Neural progenitor cell (in vitro differentiated cells): ENCODE data around the gene PACSIN2. TPM values are rescaled to one million over a fixed set of nuclear protein-coding genes. Genes with fewer than 3 reads are reported as not detected.

ENCODE experiments used
- DNase-seq: peaks from one replicate; pipeline ENCODE4 v3.0.0-alpha.2; 2016; ENCODE audit warnings: low spot score
- H2AFZ ChIP-seq: fragments of 200-600 bp; sonication (generic); replicated peaks from 2 replicates; pipeline ENCODE4 v1.6.1; 2016; ENCODE audit warnings: antibody characterized with exemption
- H3F3A ChIP-seq: fragments of 200-600 bp; sonication (generic); 2 replicates; pipeline ENCODE4 v1.6.1; 2016; ENCODE audit warnings: antibody characterized with exemption, low read depth
- H3K27ac ChIP-seq: fragments of 200-600 bp; sonication (generic); 2 replicates; pipeline ENCODE4 v1.5.1; 2016; ENCODE audit warnings: mild to moderate bottlenecking
- H3K27me3 ChIP-seq: fragments of 200-600 bp; sonication (generic); 2 replicates; pipeline ENCODE4 v1.6.1; 2016; ENCODE audit warnings: mild to moderate bottlenecking, moderate library complexity
- H3K36me3 ChIP-seq: fragments of 200-600 bp; sonication (generic); 2 replicates; pipeline ENCODE4 v1.5.1; 2016
- H3K4me1 ChIP-seq: fragments of 200-600 bp; sonication (generic); 2 replicates; pipeline ENCODE4 v1.6.1; 2016; ENCODE audit warnings: mixed run types
- H3K4me2 ChIP-seq: fragments of 200-600 bp; sonication (generic); 2 replicates; pipeline ENCODE4 v1.6.1; 2016
- H3K4me3 ChIP-seq: fragments of 200-600 bp; sonication (generic); 2 replicates; pipeline ENCODE4 v1.5.1; 2016
- H3K79me2 ChIP-seq: fragments of 200-600 bp; sonication (generic); 2 replicates; pipeline ENCODE4 v1.6.1; 2016; ENCODE audit warnings: low read depth
- H3K9ac ChIP-seq: fragments of 200-600 bp; sonication (generic); 2 replicates; pipeline ENCODE4 v1.6.1; 2016
- H3K9me3 ChIP-seq: fragments of 200-600 bp; sonication (generic); 2 replicates; pipeline ENCODE4 v1.5.1; 2016; ENCODE audit warnings: low read depth
- H4K20me1 ChIP-seq: fragments of 200-600 bp; sonication (generic); 2 replicates; pipeline ENCODE4 v1.6.1; 2016; ENCODE audit warnings: low read depth
- H3K27ac Mint-ChIP-seq: 3 replicates; pipeline ENCODE4 v1.8.0; 2021; ENCODE audit warnings: mixed read lengths
- H3K27me3 Mint-ChIP-seq: 2 replicates; pipeline ENCODE4 v1.8.0; 2022; ENCODE audit warnings: low read depth, mild to moderate bottlenecking, inconsistent platforms, moderate library complexity, mixed read lengths; ENCODE audit not compliant: insufficient read depth
- H3K36me3 Mint-ChIP-seq: 3 replicates; pipeline ENCODE4 v1.8.0; 2021; ENCODE audit warnings: mixed read lengths
- H3K4me1 Mint-ChIP-seq: 3 replicates; pipeline ENCODE4 v1.8.0; 2021; ENCODE audit warnings: mixed read lengths
- H3K4me3 Mint-ChIP-seq: 3 replicates; pipeline ENCODE4 v1.8.0; 2021; ENCODE audit warnings: mild to moderate bottlenecking, moderate library complexity, mixed read lengths
- H3K9me3 Mint-ChIP-seq: 3 replicates; pipeline ENCODE4 v1.8.0; 2020; ENCODE audit warnings: mixed read lengths
- EZH2 ChIP-seq: fragments of 200-600 bp; sonication (generic); IDR thresholded peaks from 2 replicates; pipeline ENCODE4 v1.6.1; 2017; ENCODE audit warnings: antibody characterized with exemption, mild to moderate bottlenecking, moderate library complexity
- EZH2phosphoT487 ChIP-seq: fragments of 200-600 bp; sonication (generic); IDR thresholded peaks from 2 replicates; pipeline ENCODE4 v1.6.1; 2017; ENCODE audit warnings: antibody characterized with exemption
- total RNA-seq: library from RNA; depleted of rRNA; stranded (reverse); fragments of >200 nt; gene quantifications from 2 replicates; pipeline ENCODE4 v1.2.3, GENCODE V29; 2015; ENCODE audit warnings: low replicate concordance
- TF ChIP-seq, protein P1 (sequence below): fragments of 200-600 bp; sonication (generic); IDR thresholded peaks from 2 replicates; pipeline ENCODE4 v1.5.1; 2017; ENCODE audit warnings: antibody characterized with exemption, mild to moderate bottlenecking

The PACSIN2 gene
- total RNA-seq, 1 donor from 2014 or later, result 38.1 TPM

DNA sequence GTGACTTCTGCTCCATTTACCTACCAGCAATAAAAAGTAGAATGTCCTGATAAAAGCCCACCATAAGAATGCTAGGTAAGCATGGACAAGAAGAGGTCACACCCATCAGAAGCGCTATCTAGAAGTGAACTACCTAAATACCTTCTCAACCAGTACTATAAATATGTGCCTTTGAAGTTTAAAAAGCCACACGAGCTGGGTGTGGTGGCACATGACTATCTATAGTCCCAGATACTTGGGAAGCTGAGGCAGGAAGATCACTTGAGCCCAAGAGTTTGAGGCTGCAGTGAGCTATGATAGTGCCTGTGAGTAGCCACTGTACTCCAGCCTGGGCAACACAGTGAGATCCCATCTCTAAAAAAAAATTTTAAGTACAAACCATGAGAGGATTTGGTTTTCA is 66.7 kb downstream of the PACSIN2 start:
- Histone ChIP-seq H3K9me3 (no peaks in the 10 kb centered on the region), H3K79me2 (peaks cover 78% of the 10 kb centered on the region), H3F3A (peaks cover 11% of the 10 kb centered on the region), H3K36me3 (no peaks in the 10 kb centered on the region), H3K27ac (no peak overlapping the region), H4K20me1 (peaks cover 81% of the 10 kb centered on the region), H3K4me3 (no peak overlapping the region), H2AFZ (no peak overlapping the region), H3K4me1 (peaks cover 35% of the 10 kb centered on the region), H3K4me2 (no peak overlapping the region), H3K27me3 (no peaks in the 10 kb centered on the region), H3K9ac (no peak overlapping the region)
- Mint-ChIP-seq H3K4me3 (no peak overlapping the region), H3K9me3 (no peaks in the 10 kb centered on the region), H3K36me3 (peaks cover 2% of the 10 kb centered on the region), H3K4me1 (peaks cover 66% of the 10 kb centered on the region), H3K27ac (peak overlapping the region; percentile 58), H3K27me3 (no peaks in the 10 kb centered on the region)
- TF ChIP-seq, protein P1, sequence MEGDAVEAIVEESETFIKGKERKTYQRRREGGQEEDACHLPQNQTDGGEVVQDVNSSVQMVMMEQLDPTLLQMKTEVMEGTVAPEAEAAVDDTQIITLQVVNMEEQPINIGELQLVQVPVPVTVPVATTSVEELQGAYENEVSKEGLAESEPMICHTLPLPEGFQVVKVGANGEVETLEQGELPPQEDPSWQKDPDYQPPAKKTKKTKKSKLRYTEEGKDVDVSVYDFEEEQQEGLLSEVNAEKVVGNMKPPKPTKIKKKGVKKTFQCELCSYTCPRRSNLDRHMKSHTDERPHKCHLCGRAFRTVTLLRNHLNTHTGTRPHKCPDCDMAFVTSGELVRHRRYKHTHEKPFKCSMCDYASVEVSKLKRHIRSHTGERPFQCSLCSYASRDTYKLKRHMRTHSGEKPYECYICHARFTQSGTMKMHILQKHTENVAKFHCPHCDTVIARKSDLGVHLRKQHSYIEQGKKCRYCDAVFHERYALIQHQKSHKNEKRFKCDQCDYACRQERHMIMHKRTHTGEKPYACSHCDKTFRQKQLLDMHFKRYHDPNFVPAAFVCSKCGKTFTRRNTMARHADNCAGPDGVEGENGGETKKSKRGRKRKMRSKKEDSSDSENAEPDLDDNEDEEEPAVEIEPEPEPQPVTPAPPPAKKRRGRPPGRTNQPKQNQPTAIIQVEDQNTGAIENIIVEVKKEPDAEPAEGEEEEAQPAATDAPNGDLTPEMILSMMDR, result no peak
- TF ChIP-seq EZH2phosphoT487 (no peak), EZH2 (no peak)
- no peak for DNase-seq

DNA sequence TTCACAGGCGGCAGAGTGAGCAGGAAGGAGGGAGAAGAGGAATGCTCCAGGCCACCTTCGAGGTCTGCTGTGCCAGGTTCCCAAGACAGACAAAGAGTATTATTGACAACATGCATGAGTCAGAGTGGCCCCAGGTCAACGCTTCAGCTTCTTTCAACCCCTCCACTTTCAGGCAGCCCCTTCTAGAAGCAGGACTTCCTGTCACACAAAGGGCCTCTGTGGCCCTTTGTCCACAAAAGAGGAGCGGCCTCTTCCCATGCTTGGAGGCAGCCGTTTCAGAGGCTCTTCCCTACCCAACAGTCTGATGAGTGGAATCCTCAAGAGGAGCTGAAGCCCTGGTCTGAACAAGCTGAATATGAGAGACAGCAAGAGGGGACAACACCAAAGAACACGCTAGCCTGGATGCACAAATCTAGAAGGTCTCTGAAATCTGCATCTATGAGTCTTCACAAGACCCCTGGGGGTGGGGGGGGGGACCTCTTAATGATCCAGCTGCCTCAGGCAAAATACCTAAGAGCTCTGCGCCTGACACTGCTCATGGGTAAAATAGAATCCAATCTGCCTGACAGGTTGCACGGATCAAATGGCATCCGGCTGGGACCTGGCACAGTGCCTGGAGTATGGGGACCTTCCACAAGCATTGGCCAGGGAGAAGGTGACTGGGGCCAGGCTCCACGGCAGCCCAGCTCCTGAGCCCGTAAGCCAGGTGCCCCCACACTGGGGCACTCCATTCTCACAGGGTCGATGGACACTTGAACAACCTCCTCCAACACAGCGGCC is 67.5 kb downstream of the PACSIN2 start:
- H3K4me2 ChIP-seq, result peak overlapping the region; percentile 24
- peaks cover 2% of the 10 kb centered on the region for H3K36me3 Mint-ChIP-seq

DNA sequence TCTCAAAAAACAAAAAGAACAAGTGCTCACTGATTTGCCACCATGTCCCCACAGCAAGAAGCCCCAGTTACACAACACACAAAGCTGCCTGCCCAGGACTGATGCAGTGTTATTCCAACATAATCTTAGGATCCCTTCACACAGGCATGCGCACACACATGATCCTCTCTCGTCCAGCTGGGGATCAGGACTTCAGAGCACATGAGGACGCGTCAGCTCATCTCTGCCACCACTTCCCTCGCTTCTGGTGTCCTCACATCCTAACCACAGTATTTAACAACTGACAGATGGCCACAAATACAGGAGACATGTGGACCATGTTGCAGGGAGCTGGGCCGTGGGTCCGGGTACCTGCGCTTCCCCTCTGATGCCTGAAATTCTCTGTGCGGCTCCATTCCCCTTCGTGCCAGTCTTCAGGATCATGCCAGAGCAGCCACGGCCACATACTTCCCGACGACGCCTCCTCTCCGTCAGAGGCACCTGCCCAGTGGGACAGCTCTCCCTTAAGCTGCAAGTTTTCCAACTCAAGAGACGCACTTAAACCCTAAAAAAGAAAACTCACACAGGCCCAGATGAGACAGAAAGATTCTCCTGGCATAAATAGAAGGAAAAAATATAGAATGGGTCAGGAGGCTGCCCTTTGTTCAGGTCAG is 68.3 kb downstream of the PACSIN2 start:
- H3K36me3 Mint-ChIP-seq, result peaks cover 2% of the 10 kb centered on the region
- no peaks in the 10 kb centered on the region for H3K36me3 ChIP-seq
- H3K27ac Mint-ChIP-seq, result peak overlapping the region; percentile 97
- H4K20me1 ChIP-seq, result peaks cover 73% of the 10 kb centered on the region
- TF ChIP-seq EZH2 (no peak), EZH2phosphoT487 (no peak)
- TF ChIP-seq, protein P1, result no peak
- peaks cover 31% of the 10 kb centered on the region for H3K4me1 ChIP-seq
- H3F3A ChIP-seq, result peaks cover 11% of the 10 kb centered on the region
- H3K4me2 ChIP-seq, result no peak overlapping the region
- H3K9ac ChIP-seq, result no peak overlapping the region
- no peaks in the 10 kb centered on the region for H3K9me3 Mint-ChIP-seq
- H3K4me3 ChIP-seq, result no peak overlapping the region
- no peak overlapping the region for H2AFZ ChIP-seq
- H3K27ac ChIP-seq, result no peak overlapping the region
- no peaks in the 10 kb centered on the region for H3K27me3 Mint-ChIP-seq
- H3K79me2 ChIP-seq, result peaks cover 64% of the 10 kb centered on the region
- no peaks in the 10 kb centered on the region for H3K9me3 ChIP-seq
- H3K27me3 ChIP-seq, result no peaks in the 10 kb centered on the region
- no peak for DNase-seq
- H3K4me1 Mint-ChIP-seq, result peaks cover 56% of the 10 kb centered on the region
- peak overlapping the region; percentile 29 for H3K4me3 Mint-ChIP-seq

More for the DNA sequence above, 67.5 kb downstream of the PACSIN2 start:
- H3K27ac ChIP-seq, result no peak overlapping the region
- H3K9me3 ChIP-seq, result no peaks in the 10 kb centered on the region
- no peak overlapping the region for H2AFZ ChIP-seq
- Mint-ChIP-seq H3K27ac (peak overlapping the region; percentile 97), H3K9me3 (no peaks in the 10 kb centered on the region), H3K4me1 (peaks cover 60% of the 10 kb centered on the region), H3K27me3 (no peaks in the 10 kb centered on the region), H3K4me3 (peak overlapping the region; percentile 29)
- H3K9ac ChIP-seq, result no peak overlapping the region
- peaks cover 77% of the 10 kb centered on the region for H4K20me1 ChIP-seq
- peak; percentile 28 for DNase-seq
- H3K36me3 ChIP-seq, result no peaks in the 10 kb centered on the region
- H3K79me2 ChIP-seq, result peaks cover 69% of the 10 kb centered on the region
- H3F3A ChIP-seq, result peaks cover 11% of the 10 kb centered on the region
- peaks cover 35% of the 10 kb centered on the region for H3K4me1 ChIP-seq
- no peaks in the 10 kb centered on the region for H3K27me3 ChIP-seq
- no peak overlapping the region for H3K4me3 ChIP-seq
- TF ChIP-seq EZH2 (no peak), EZH2phosphoT487 (no peak)
- TF ChIP-seq, protein P1, result no peak
